ENCODE results near the gene TTC13.

TTC13 gene

DNA sequence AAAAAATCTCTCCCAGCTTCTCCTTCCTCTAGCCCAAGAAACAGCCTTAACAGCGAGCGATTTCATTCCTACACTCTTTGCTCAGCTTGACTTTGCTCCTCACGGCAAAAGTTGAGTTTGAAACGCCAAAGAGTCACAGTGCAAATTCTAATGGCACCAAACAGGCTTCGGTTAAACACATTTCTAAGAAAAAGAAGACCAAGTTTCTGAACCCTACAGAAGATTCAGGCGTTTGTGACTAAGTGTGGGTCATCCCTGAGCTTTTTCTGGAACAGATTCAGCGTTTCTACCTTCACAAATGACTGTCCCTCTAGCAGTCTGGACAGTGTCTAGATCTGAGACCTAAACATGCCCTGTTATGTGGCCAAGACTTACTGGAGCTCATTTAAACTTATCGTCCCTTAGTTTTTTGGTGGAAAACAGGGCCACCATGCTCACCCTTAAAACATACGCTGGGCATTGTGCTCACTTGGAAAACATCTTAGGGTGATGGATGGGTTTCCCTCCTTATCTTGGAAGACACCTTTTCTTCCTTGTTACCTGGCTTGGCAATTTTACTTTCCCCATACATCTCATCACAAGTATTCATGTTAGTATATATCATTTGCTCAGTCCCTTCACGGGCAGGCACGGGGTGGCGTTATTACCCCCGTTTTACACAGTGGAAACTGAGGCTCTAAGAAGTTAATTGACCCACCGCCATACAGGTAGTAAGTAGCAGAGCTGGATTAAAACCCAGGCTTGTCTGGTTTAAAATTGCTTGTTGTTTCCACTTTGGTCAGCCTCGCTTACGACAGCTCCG is 111.4 kb downstream of the TTC13 start:
- DNase-seq = no peak

DNA sequence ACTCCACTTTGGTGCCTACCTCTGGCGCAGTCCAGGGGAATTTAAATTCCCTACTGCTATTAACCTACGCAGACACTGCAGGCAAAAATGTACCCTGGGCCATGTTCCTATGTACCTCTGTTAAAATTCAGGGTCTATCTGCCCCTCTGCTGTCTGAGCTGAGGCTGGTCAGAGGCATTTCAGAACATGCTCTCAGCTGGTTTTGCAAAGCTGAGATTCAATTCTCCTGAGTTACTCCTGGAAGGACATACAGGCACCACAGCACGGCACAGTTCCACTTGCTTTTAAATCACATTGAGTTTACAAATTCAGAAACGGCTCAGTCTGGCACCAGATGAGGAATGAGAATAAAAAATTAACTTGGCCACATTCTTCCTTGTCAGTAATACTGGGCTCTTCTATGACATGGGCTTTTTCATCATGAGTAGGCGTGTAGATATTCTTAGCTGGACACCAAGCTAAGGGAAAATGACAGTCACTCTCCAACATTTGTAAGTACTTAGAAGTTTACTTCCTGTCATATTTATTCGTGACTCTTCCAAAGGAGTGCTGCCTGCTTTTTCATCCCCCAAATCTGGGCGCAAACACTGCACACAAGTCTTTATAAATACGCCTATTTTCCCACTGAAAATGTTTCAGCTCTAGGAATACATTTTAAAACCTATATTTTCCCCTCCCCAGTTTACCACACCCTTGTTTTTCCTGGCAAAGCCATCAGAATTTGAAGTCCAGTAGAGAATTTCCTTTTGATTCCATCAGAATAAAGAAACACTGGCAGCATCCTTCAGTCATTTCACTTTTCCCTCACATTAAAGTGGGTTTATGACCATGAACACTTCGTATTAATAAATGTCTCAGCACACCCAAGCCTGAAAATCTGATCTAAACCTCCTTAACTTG is 112.2 kb downstream of the TTC13 start:
- DNase-seq = no peak

DNA sequence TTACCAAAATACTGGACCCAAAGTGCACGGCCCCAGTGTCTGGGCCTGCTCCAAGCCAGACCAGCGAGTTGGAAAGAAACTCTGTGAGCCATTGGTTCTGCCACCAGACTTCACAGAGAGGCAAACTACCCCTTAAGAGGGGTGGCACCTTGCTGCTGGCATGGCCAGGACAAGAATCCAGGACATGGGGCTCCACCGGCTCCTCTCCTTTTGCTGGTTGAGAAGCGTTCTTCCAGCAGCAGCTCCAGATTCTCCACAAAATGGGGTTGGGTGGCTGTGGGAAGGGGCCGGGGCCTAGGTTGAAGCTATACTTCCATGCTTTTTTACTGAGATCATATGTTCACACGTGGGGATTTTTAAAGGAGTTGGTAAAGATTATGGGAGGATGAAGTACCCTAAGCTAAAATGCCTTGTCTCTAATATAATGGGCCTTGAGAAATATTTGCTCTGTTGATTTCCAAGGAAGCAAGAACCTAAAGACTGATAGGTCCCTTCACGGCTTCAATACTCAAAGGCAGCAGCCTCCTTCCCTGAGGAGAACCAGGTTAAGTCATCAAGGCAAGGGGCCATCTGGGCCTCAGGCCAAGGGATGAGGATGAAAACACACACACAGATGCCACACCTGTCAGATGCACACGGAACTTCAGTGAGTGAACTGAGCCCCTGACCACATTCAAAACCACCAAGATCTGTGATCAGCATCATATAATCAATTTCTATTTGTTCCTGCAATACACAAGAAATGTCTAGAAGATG is 113.4 kb downstream of the TTC13 start:
- DNase-seq = no peak

DNA sequence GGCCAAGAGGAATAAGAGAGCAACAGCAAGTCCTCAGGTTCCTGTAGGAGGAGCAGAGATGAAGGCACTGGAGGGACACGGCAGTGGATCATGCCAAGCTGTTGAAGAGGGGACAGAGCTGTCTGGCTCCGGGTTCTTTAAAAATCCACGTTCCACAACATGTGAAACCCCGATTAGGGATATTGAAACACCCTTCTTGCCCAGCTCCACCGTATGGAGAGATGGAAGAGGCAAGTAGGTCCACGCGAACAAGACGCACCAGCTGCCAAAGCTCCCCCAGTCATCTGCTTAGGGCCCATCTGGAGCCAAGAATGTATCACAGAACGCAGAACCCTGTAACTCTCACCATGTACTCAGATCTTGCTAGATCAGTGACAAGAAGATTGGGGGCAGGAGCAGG is 114.2 kb downstream of the TTC13 start:
- no peak for DNase-seq

DNA sequence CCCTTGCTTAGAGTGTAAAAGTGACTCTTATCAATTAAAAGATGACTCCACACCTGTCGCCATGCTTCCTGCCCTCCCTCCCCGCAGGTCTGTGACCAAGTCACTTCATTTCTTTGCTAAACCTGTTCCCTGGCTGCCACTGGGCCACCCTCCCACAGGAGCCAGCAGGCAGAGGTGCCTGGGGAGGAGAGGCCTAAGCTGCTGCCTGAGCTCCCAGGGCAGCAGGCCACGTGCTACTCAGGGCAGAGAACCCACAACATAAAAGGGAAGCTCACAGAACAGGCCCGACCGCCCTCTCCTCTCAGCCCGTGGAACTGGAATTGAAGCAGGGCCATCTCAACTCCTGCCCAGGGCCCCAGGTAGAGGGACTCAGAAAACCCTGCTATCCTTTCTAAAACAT is 115.2 kb downstream of the TTC13 start:
- no peak for DNase-seq

DNA sequence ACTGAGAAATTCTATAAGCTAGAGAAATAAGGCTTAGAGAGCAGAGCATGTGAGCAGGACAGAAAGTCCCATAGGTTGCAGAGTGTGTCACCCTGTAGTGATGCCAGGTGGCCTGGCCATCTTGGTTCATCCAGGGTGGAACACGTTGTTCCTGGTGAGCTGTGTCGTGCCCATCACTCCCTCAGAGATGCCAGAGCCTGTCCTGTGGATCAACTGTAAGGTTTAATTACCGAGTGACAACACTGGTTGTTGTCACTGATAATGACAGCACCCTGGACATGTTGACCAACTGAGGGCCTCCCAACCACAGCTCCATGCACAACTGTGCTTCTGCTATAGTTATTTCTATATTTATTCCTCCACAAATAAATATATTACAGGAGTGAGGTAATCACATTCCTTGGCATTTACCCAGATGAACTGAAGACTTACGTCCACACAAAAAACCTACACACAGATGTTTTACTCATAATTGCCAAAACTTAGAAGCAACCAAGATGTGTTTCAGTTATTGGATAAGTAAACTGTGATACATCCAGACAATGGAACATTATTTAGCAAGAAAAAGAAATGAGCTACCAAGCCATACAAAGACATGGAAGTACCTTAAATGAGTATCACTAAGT is 116.6 kb downstream of the TTC13 start:
- no peak for DNase-seq

DNA sequence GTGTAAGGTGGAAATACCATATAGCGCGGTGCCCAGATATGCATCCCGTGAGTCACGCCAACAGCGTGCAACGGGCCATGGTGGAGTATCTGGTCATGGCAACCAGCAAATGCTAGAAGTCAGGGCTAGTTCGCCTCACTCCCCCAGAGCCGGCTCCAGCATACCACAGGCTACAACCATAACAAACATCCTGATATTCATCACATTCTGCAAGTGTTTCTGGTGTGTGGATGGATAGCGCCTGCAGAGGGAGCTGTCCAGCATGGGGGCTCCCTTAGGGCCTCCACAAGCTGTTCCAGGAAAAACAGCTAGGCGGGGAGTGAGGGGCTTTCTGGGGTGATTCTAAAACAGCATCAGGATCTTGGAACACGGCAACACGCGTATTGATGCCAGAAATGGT is 117.2 kb downstream of the TTC13 start:
- DNase-seq = no peak

DNA sequence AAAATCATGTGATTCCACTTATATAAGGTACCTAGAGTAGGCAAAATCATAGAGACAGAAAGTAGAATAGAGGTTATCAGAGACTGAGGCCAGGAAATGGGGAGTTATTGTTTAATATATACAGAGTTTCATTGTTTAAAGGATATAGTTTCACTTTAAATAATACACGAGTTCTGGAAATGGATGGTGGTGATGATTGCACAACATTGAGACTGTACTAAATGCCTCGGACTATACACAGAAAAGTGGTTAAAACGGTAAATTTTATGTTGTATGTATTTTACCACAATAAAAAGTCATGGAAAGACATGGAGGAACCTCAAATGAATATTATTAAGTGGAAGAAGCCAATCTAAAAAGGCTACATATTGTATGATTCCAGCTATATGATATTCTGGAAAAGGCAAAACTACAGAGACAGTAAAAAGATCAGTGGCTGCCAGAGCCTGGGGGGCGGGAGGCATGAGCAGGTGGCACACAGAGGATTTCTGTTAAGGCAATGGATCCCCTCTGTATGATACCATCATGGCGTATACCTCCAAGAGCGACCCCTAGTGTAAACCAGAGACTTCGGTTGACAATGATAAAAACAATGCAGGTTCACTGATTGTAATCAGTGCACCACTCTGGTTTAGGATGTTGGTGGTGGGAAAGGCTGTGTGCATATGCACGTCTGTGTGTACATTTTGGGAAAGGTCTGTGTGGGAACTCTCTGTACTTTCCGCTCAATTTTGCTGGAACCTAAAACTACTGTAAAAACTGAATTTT is 117.9 kb downstream of the TTC13 start:
- no peak for DNase-seq

DNA sequence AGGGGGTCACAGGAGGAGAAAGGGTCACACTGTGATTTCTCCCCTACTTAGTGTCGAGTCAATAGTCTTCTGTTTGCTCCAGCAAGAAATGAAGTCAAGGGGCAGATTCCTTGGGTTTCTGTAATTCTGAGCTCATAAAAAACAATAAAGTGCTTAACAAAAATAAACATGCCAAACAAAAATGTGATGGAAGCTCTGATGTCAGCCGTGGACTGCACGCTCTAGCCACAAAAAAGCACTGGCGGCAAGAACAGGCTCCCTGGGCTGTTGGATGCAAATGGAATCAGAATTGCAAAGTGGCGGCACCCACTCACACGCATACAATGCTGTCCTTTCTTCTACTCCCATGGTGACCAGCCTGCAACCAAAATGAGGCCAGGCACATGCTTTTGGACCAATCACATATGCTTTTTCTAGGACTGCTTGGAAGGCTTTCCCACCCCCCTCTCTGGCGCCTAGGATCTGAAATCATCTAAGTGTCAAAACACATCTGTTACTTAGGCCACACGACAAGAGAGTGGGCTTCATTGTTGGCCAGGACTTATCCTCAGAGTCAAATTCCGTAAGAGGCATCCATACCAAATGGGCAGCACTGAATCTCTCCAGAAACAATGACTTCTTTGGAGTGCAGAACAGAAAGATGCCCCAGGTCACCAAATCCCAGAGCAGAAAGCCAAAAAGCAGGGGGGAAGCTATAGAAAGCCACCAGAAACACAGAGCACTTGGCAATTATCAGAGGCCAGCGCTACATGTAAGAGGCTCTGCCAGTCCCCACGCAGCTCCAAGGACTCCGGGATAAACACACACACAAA is 119.5 kb downstream of the TTC13 start:
- DNase-seq = no peak

DNA sequence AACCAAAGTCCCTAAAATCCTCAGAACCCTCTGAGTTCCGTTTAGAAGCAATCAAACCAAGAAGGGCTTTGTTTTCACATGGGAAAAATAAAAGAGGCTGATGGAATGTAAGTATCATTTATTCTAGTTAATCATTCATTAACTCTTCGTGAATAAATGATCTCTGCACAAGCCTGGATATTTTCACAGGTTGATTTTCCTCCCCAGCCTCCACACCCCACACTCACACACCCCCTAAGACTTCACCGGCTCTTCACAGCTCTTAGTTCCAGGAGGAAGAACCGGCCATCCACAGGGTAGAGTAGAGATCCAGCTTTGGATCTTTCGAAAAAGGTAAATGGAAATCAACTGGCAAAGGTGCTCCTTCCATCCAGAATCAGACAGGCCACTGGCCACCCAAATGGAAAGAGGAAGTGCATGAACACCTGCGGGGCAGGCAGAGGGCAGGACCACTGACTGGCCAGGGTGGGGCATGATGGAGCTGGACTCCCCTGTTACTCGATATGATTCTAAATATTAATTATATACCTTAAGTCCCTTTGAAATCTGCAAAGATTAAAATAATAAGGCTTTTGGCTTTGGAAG is 120.3 kb downstream of the TTC13 start:
- no peak for DNase-seq

DNA sequence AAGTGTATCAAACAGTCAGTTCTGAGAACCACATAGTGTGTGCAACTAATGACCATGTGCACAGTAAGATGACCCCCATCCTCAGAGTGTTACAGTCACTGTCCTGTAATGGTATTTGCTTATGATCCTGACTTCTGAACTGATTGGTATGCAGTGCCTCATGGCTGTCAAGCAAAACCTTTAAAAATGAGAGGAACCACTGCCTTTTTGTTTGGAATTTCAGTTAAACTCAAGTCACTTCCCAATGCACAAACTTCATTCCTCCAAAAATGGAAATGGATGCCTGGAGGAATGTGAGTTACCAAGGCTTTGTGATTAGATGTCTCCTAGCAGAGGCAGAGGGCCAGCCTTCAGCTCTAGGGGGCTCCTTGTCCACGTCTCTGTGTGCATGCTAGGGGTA is 120.8 kb downstream of the TTC13 start:
- DNase-seq = no peak

DNA sequence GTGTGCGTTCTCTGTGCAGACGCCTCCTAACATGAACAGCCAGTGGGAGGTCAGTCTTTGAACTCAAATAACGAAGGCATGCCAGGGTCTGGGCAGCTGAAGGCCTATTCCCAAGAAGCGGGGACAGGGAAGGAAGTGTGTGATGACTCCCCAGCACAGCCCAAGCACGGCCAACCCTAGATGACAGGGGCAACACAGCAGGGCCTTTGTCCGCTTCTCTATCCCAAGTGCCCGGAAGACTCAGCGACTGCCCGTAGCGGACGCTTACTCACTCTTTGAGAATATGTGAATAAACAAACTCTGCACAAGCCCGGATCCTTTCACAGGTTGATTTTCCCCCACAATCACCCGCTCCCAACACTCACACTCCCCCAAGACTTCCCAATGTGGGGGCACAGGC is 121.6 kb downstream of the TTC13 start:
- no peak for DNase-seq
